Stomach (tissue), 4 donors: Measurements from ENCODE around the gene PALM2AKAP2.

Experiments
- POLR2AphosphoS5 ChIP-seq, 3 donors: sonication (generic); formaldehyde crosslinking; IDR thresholded peaks; one replicate each; pipeline ENCODE4 v1.6.1; 2016; ENCODE audit warnings: antibody characterized with exemption in 3 of 3
- TF ChIP-seq, protein P1 (sequence below), 7 experiments: fragments of 450-650 bp in 4 of 7; fragments of 200-600 bp in 3 of 7; sonication (generic) in 3 of 7; IDR thresholded peaks; one replicate each; pipeline ENCODE4 v1.5.1; 2016 to 2019; ENCODE audit warnings: antibody characterized with exemption in 7 of 7, control low read depth in 2 of 7, mild to moderate bottlenecking in 1 of 7

DNA sequence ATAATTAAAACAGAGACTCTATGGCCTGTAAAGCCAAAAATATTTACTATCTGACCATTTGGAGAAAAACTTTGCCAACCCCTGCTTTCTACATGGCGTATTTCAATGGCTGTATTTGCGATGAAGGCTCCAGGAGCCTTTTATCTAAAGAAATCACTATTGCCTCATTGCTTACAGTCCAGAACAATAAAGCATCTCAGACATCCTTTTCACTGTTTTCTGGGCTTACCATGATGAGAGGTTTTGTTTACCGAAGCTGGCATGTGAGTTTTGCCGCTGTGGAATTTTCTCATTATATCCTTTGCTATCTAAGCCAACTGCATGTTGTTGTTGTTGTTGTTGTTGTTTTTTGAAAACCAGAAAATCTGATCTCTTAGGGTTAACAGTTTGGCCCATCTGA lies 13.9 kb downstream of the PALM2AKAP2 start:
- TF ChIP-seq, protein P1, sequence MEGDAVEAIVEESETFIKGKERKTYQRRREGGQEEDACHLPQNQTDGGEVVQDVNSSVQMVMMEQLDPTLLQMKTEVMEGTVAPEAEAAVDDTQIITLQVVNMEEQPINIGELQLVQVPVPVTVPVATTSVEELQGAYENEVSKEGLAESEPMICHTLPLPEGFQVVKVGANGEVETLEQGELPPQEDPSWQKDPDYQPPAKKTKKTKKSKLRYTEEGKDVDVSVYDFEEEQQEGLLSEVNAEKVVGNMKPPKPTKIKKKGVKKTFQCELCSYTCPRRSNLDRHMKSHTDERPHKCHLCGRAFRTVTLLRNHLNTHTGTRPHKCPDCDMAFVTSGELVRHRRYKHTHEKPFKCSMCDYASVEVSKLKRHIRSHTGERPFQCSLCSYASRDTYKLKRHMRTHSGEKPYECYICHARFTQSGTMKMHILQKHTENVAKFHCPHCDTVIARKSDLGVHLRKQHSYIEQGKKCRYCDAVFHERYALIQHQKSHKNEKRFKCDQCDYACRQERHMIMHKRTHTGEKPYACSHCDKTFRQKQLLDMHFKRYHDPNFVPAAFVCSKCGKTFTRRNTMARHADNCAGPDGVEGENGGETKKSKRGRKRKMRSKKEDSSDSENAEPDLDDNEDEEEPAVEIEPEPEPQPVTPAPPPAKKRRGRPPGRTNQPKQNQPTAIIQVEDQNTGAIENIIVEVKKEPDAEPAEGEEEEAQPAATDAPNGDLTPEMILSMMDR (IDR thresholded peaks at IDR 0.05), result no peak
- TF ChIP-seq POLR2AphosphoS5 (IDR thresholded peaks at IDR 0.05), result no peak
